Measurements from ENCODE around the gene SLC4A5. TPM values are rescaled to one million over a fixed set of nuclear protein-coding genes. Genes with fewer than 3 reads are reported as not detected.

SLC4A5 gene
- total RNA-seq, 2 donors from 2014 or later: 9.1 to 10.5 TPM

GRCh38 chr2:74293191-74293991 lies 49.8 kb downstream of the SLC4A5 start:
- H3K9me3 ChIP-seq (ENCODE audit: control insufficient read depth, low read length, poor library complexity, severe bottlenecking): no peaks in the 10 kb centered on the region
- DNase-seq (no peak), ATAC-seq (no peak)
- Mint-ChIP-seq H3K36me3 (ENCODE audit: low read depth) (no peaks in the 10 kb centered on the region), H3K27me3 (no peaks in the 10 kb centered on the region), H3K27ac (peak overlapping the region; percentile 89), H3K4me1 (peaks cover 20% of the 10 kb centered on the region), H3K4me3 (no peak overlapping the region)

GRCh38 chr2:74292751-74293150 lies 50.5 kb downstream of the SLC4A5 start:
- H3K27me3 Mint-ChIP-seq: no peaks in the 10 kb centered on the region

GRCh38 chr2:74291886-74292621 lies 51.2 kb downstream of the SLC4A5 start:
- H3K9me3 ChIP-seq (ENCODE audit: control insufficient read depth, low read length, poor library complexity, severe bottlenecking): no peaks in the 10 kb centered on the region
- no peaks in the 10 kb centered on the region for H3K36me3 Mint-ChIP-seq (ENCODE audit: low read depth)

More at GRCh38 chr2:74292751-74293150, 50.5 kb downstream of the SLC4A5 start:
- ATAC-seq (no peak), DNase-seq (no peak)
- no peaks in the 10 kb centered on the region for H3K36me3 Mint-ChIP-seq (ENCODE audit: low read depth)
- H3K4me3 Mint-ChIP-seq: no peak overlapping the region
- no peaks in the 10 kb centered on the region for H3K9me3 ChIP-seq (ENCODE audit: control insufficient read depth, low read length, poor library complexity, severe bottlenecking)
- peak overlapping the region; percentile 89 for H3K27ac Mint-ChIP-seq
- H3K4me1 Mint-ChIP-seq: peaks cover 20% of the 10 kb centered on the region

GRCh38 chr2:74291218-74291544 lies 52.0 kb downstream of the SLC4A5 start:
- no peak for ATAC-seq
- Mint-ChIP-seq H3K4me1 (peaks cover 20% of the 10 kb centered on the region), H3K27ac (peak overlapping the region; percentile 89), H3K27me3 (no peaks in the 10 kb centered on the region), H3K36me3 (ENCODE audit: low read depth) (no peaks in the 10 kb centered on the region), H3K4me3 (peak overlapping the region; percentile 60)
- no peak for DNase-seq
- H3K9me3 ChIP-seq (ENCODE audit: control insufficient read depth, low read length, poor library complexity, severe bottlenecking): no peaks in the 10 kb centered on the region

More at GRCh38 chr2:74291886-74292621, 51.2 kb downstream of the SLC4A5 start:
- DNase-seq (no peak), ATAC-seq (no peak)
- Mint-ChIP-seq H3K27me3 (no peaks in the 10 kb centered on the region), H3K4me3 (no peak overlapping the region), H3K4me1 (peaks cover 20% of the 10 kb centered on the region), H3K27ac (peak overlapping the region; percentile 89)

- ATAC-seq (peak; percentile 83), DNase-seq (no peak)
- Mint-ChIP-seq H3K27me3 (no peaks in the 10 kb centered on the region), H3K36me3 (ENCODE audit: low read depth) (no peaks in the 10 kb centered on the region), H3K4me3 (peak overlapping the region; percentile 60), H3K27ac (peak overlapping the region; percentile 89), H3K4me1 (peaks cover 20% of the 10 kb centered on the region)
- no peaks in the 10 kb centered on the region for H3K9me3 ChIP-seq (ENCODE audit: control insufficient read depth, low read length, poor library complexity, severe bottlenecking)
These were observed 52.6 kb downstream of the SLC4A5 start for GRCh38 chr2:74290466-74291217.

GRCh38 chr2:74290066-74290465 lies 53.1 kb downstream of the SLC4A5 start:
- no peaks in the 10 kb centered on the region for H3K9me3 ChIP-seq (ENCODE audit: control insufficient read depth, low read length, poor library complexity, severe bottlenecking)
- H3K4me3 Mint-ChIP-seq: peak overlapping the region; percentile 60
- H3K27me3 Mint-ChIP-seq: no peaks in the 10 kb centered on the region
- DNase-seq (no peak), ATAC-seq (no peak)
- no peaks in the 10 kb centered on the region for H3K36me3 Mint-ChIP-seq (ENCODE audit: low read depth)
- H3K27ac Mint-ChIP-seq: peak overlapping the region; percentile 89
- peaks cover 20% of the 10 kb centered on the region for H3K4me1 Mint-ChIP-seq

GRCh38 chr2:74286725-74287124 lies 56.5 kb downstream of the SLC4A5 start:
- no peaks in the 10 kb centered on the region for H3K27me3 Mint-ChIP-seq
- peaks cover 2% of the 10 kb centered on the region for H3K36me3 Mint-ChIP-seq (ENCODE audit: low read depth)
- no peaks in the 10 kb centered on the region for H3K9me3 ChIP-seq (ENCODE audit: control insufficient read depth, low read length, poor library complexity, severe bottlenecking)
- DNase-seq (no peak), ATAC-seq (no peak)
- H3K27ac Mint-ChIP-seq: no peak overlapping the region
- peaks cover 17% of the 10 kb centered on the region for H3K4me1 Mint-ChIP-seq
- H3K4me3 Mint-ChIP-seq: no peak overlapping the region

- H3K27ac Mint-ChIP-seq: no peak overlapping the region
- no peaks in the 10 kb centered on the region for H3K9me3 ChIP-seq (ENCODE audit: control insufficient read depth, low read length, poor library complexity, severe bottlenecking)
- no peak overlapping the region for H3K4me3 Mint-ChIP-seq
- H3K27me3 Mint-ChIP-seq: no peaks in the 10 kb centered on the region
- peaks cover 10% of the 10 kb centered on the region for H3K36me3 Mint-ChIP-seq (ENCODE audit: low read depth)
- no peak for ATAC-seq
- DNase-seq: no peak
- H3K4me1 Mint-ChIP-seq: peaks cover 7% of the 10 kb centered on the region
These were observed 61.9 kb downstream of the SLC4A5 start for GRCh38 chr2:74281141-74281975.

GRCh38 chr2:74278694-74279093 lies 64.5 kb downstream of the SLC4A5 start:
- DNase-seq (no peak), ATAC-seq (no peak)
- no peaks in the 10 kb centered on the region for H3K27me3 Mint-ChIP-seq
- no peak overlapping the region for H3K4me3 Mint-ChIP-seq
- H3K27ac Mint-ChIP-seq: peak overlapping the region; percentile 83
- H3K9me3 ChIP-seq (ENCODE audit: control insufficient read depth, low read length, poor library complexity, severe bottlenecking): no peaks in the 10 kb centered on the region
- H3K4me1 Mint-ChIP-seq: peaks cover 7% of the 10 kb centered on the region
- peaks cover 8% of the 10 kb centered on the region for H3K36me3 Mint-ChIP-seq (ENCODE audit: low read depth)

GRCh38 chr2:74278176-74278575 lies 65.0 kb downstream of the SLC4A5 start:
- Mint-ChIP-seq H3K27ac (no peak overlapping the region), H3K36me3 (ENCODE audit: low read depth) (peaks cover 8% of the 10 kb centered on the region), H3K4me1 (peaks cover 7% of the 10 kb centered on the region), H3K4me3 (no peak overlapping the region), H3K27me3 (no peaks in the 10 kb centered on the region)
- DNase-seq (no peak), ATAC-seq (no peak)
- H3K9me3 ChIP-seq (ENCODE audit: control insufficient read depth, low read length, poor library complexity, severe bottlenecking): no peaks in the 10 kb centered on the region

GRCh38 chr2:74275228-74275627 lies 68.0 kb downstream of the SLC4A5 start:
- H3K27me3 Mint-ChIP-seq: no peaks in the 10 kb centered on the region
- no peaks in the 10 kb centered on the region for H3K9me3 ChIP-seq (ENCODE audit: control insufficient read depth, low read length, poor library complexity, severe bottlenecking)
- H3K4me1 Mint-ChIP-seq: peaks cover 7% of the 10 kb centered on the region
- H3K36me3 Mint-ChIP-seq (ENCODE audit: low read depth): peaks cover 8% of the 10 kb centered on the region
- H3K4me3 Mint-ChIP-seq: no peak overlapping the region
- no peak overlapping the region for H3K27ac Mint-ChIP-seq
- DNase-seq: no peak
- ATAC-seq: no peak

GRCh38 chr2:74269667-74270066 lies 73.5 kb downstream of the SLC4A5 start:
- no peak for DNase-seq
- H3K36me3 Mint-ChIP-seq (ENCODE audit: low read depth): peaks cover 8% of the 10 kb centered on the region
- no peak for ATAC-seq
- no peaks in the 10 kb centered on the region for H3K27me3 Mint-ChIP-seq
- peaks cover 17% of the 10 kb centered on the region for H3K4me1 Mint-ChIP-seq
- H3K9me3 ChIP-seq (ENCODE audit: control insufficient read depth, low read length, poor library complexity, severe bottlenecking): no peaks in the 10 kb centered on the region
- H3K4me3 Mint-ChIP-seq: no peak overlapping the region
- H3K27ac Mint-ChIP-seq: peak overlapping the region; percentile 71

Data from T-helper 17 cell (primary cell).